HepG2 (cell line): ENCODE data around the gene SKIL. TPM values are rescaled to one million over a fixed set of nuclear protein-coding genes. Genes with fewer than 3 reads are reported as not detected.

Experiments
- EP300 ChIP-seq, 3 experiments: sonication (generic) in 1 of 3; formaldehyde crosslinking in 1 of 3; IDR thresholded peaks; 2 replicates each; pipeline versions ENCODE4 v1.5.1 to v1.6.1; 2011 to 2020; ENCODE audit warnings: low read depth in 2 of 3, low read length in 2 of 3, borderline replicate concordance in 1 of 3, improper control_type of control experiment in 1 of 3, mild to moderate bottlenecking in 1 of 3, missing genetic modification reagents in 1 of 3, moderate library complexity in 1 of 3
- GFI1 ChIP-seq: sonication (generic); formaldehyde crosslinking; IDR thresholded peaks from 2 replicates; pipeline ENCODE4 v1.5.0; 2020; ENCODE audit warnings: missing genetic modification reagents, mild to moderate bottlenecking, borderline replicate concordance
- KLF9 ChIP-seq: IDR thresholded peaks from 2 replicates; pipeline ENCODE4 v1.6.1; 2016; ENCODE audit warnings: low read depth
- MATR3 ChIP-seq: sonication (generic); formaldehyde crosslinking; IDR thresholded peaks from 2 replicates; pipeline ENCODE4 v1.4.0; 2020; ENCODE audit warnings: missing genetic modification reagents
- MED8 ChIP-seq: sonication (generic); formaldehyde crosslinking; IDR thresholded peaks from 2 replicates; pipeline ENCODE4 v1.8.1; 2023; ENCODE audit warnings: mild to moderate bottlenecking, missing genetic modification reagents; ENCODE audit not compliant: insufficient replicate concordance
- PHB2 ChIP-seq: fragments of 450-650 bp; IDR thresholded peaks from 2 replicates; pipeline ENCODE4 v1.6.1; 2018; ENCODE audit not compliant: partially characterized antibody
- SIN3B ChIP-seq: fragments of 150-350 bp; IDR thresholded peaks from 2 replicates; pipeline ENCODE4 v1.6.1; 2014; ENCODE audit warnings: low read length
- ZNF382 ChIP-seq: sonication (generic); formaldehyde crosslinking; IDR thresholded peaks from 2 replicates; pipeline ENCODE4 v1.5.0; 2020; ENCODE audit warnings: missing genetic modification reagents, mild to moderate bottlenecking, borderline replicate concordance
- ZNF563 ChIP-seq: sonication (generic); formaldehyde crosslinking; IDR thresholded peaks from 2 replicates; pipeline ENCODE4 v1.8.0; 2022; ENCODE audit warnings: mild to moderate bottlenecking, moderate library complexity, missing genetic modification reagents
- ZNF616 ChIP-seq: sonication (generic); formaldehyde crosslinking; IDR thresholded peaks from 2 replicates; pipeline ENCODE4 v1.5.0; 2020; ENCODE audit warnings: low read depth, mild to moderate bottlenecking, missing genetic modification reagents
- ZNF75D ChIP-seq: sonication (generic); formaldehyde crosslinking; IDR thresholded peaks from 2 replicates; pipeline ENCODE4 v1.8.1; 2023; ENCODE audit warnings: missing genetic modification reagents, mild to moderate bottlenecking, borderline replicate concordance
- ZNF891 ChIP-seq: sonication (generic); formaldehyde crosslinking; IDR thresholded peaks from 2 replicates; pipeline ENCODE4 v1.5.0; 2020; ENCODE audit warnings: mild to moderate bottlenecking, missing genetic modification reagents
- polyA plus RNA-seq, 8 experiments: library from polyadenylated mRNA; depleted of rRNA in 3 of 8; stranded (reverse) in 7 of 8; unstranded in 1 of 8; fragments of >200 nt; fragmentation: Illumina TruSeq in 4 of 8; extraction: Trizol in 4 of 8; gene quantifications; 2 replicates each; pipeline versions ENCODE4 v1.2.1 to v1.2.3, GENCODE V29; 2011 to 2016; ENCODE audit warnings: low read depth in 4 of 8, missing spikeins in 1 of 8, mixed read lengths in 1 of 8; ENCODE audit not compliant: insufficient read depth in 1 of 8
- total RNA-seq, 5 experiments: library from RNA; depleted of rRNA; stranded (reverse); fragments of >200 nt; fragmentation: Illumina TruSeq; extraction: Trizol; gene quantifications; 2 replicates each; pipeline ENCODE4 v1.2.3, GENCODE V29; 2016; ENCODE audit warnings: low read depth in 1 of 5
- TF ChIP-seq, protein P1 (sequence below): sonication (generic); formaldehyde crosslinking; IDR thresholded peaks from 2 replicates; pipeline ENCODE4 v1.5.0; 2020; ENCODE audit warnings: mild to moderate bottlenecking, missing genetic modification reagents
- TF ChIP-seq, protein P2 (sequence below): sonication (generic); formaldehyde crosslinking; IDR thresholded peaks from 2 replicates; pipeline ENCODE4 v1.5.1; 2020; ENCODE audit warnings: mild to moderate bottlenecking, missing genetic modification reagents, moderate library complexity
- TF ChIP-seq, protein P3 (sequence below): sonication (generic); formaldehyde crosslinking; IDR thresholded peaks from 2 replicates; pipeline ENCODE4 v1.4.0; 2020; ENCODE audit warnings: missing genetic modification reagents; ENCODE audit errors: not compliant biosample characterization

The SKIL gene
- total and polyA plus RNA-seq, 2 of the 13 experiments (the other 11 are each of a cell fraction or from before 2014, with no cell fraction given): 5.2 to 20.7 TPM

DNA sequence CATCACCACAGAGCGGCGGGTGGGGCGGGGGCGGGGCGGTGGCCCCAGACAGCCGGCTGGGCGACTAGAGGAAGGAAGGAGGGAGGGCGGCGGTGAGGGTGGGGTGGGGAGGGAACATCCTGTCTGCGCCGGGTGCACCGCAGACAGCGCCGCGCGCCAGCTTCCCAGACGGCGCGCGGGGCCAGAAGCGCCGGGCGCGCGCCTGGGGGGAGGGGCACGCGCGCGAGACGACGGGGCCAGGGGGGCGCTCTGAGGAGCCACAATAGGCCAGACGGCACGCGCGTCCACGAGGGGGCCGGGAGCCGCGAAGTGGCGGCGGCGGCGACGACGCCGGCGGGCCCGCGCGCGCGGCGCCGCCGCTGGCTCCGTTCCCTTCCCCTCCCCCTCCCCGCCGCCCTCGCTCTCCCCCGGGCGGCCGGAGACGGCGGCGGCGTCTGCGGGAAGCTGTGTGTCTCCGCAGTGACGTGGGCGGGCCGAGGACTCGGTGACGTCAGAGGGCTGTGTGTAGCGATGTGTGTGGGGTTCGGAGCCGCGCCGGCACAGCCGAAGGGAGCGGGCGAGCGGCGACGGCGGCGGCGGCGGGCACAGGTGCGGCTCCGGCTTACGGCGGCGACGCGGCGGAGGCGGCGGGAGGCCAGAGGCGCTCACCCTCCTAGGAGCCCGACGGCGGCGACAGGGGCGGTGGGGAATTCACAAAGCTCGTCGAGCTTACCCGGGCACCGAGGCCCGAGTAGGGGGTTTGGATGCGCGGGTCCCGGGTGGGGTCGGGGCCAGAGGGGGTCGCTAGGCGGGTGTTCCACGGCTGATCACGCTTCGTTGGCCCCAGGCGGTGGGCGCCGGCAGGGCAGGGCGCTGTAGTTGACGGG, at the start of gene SKIL (continued):
- TF ChIP-seq, protein P1, sequence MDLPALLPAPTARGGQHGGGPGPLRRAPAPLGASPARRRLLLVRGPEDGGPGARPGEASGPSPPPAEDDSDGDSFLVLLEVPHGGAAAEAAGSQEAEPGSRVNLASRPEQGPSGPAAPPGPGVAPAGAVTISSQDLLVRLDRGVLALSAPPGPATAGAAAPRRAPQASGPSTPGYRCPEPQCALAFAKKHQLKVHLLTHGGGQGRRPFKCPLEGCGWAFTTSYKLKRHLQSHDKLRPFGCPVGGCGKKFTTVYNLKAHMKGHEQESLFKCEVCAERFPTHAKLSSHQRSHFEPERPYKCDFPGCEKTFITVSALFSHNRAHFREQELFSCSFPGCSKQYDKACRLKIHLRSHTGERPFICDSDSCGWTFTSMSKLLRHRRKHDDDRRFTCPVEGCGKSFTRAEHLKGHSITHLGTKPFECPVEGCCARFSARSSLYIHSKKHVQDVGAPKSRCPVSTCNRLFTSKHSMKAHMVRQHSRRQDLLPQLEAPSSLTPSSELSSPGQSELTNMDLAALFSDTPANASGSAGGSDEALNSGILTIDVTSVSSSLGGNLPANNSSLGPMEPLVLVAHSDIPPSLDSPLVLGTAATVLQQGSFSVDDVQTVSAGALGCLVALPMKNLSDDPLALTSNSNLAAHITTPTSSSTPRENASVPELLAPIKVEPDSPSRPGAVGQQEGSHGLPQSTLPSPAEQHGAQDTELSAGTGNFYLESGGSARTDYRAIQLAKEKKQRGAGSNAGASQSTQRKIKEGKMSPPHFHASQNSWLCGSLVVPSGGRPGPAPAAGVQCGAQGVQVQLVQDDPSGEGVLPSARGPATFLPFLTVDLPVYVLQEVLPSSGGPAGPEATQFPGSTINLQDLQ (CRISPR knock-in tag): 0 out of 2 replicates have a peak, but pooled peaks have one; percentile 26
- TF ChIP-seq, protein P2, sequence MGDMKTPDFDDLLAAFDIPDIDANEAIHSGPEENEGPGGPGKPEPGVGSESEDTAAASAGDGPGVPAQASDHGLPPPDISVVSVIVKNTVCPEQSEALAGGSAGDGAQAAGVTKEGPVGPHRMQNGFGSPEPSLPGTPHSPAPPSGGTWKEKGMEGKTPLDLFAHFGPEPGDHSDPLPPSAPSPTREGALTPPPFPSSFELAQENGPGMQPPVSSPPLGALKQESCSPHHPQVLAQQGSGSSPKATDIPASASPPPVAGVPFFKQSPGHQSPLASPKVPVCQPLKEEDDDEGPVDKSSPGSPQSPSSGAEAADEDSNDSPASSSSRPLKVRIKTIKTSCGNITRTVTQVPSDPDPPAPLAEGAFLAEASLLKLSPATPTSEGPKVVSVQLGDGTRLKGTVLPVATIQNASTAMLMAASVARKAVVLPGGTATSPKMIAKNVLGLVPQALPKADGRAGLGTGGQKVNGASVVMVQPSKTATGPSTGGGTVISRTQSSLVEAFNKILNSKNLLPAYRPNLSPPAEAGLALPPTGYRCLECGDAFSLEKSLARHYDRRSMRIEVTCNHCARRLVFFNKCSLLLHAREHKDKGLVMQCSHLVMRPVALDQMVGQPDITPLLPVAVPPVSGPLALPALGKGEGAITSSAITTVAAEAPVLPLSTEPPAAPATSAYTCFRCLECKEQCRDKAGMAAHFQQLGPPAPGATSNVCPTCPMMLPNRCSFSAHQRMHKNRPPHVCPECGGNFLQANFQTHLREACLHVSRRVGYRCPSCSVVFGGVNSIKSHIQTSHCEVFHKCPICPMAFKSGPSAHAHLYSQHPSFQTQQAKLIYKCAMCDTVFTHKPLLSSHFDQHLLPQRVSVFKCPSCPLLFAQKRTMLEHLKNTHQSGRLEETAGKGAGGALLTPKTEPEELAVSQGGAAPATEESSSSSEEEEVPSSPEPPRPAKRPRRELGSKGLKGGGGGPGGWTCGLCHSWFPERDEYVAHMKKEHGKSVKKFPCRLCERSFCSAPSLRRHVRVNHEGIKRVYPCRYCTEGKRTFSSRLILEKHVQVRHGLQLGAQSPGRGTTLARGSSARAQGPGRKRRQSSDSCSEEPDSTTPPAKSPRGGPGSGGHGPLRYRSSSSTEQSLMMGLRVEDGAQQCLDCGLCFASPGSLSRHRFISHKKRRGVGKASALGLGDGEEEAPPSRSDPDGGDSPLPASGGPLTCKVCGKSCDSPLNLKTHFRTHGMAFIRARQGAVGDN (CRISPR knock-in tag): peak; percentile 61
- no peak for TF ChIP-seq GFI1 (CRISPR knock-in tag)
- TF ChIP-seq PHB2: no peak
- TF ChIP-seq KLF9: no peak
- no peak for TF ChIP-seq ZNF75D (CRISPR knock-in tag)
- 0 out of 2 replicates have a peak, but pooled peaks have one; percentile 14 for TF ChIP-seq ZNF563 (CRISPR knock-in tag)
- no peak for TF ChIP-seq ZNF382 (CRISPR knock-in tag)
- TF ChIP-seq MATR3 (CRISPR knock-in tag): no peak
- TF ChIP-seq EP300 (IDR thresholded peaks at IDR 0.05; ENCODE audit: low read depth in 2 of 2, low read length in 2 of 2): no peak
- no peak for TF ChIP-seq EP300 (CRISPR knock-in tag; IDR thresholded peaks at IDR 0.05; ENCODE audit: borderline replicate concordance)
- TF ChIP-seq, protein P3, sequence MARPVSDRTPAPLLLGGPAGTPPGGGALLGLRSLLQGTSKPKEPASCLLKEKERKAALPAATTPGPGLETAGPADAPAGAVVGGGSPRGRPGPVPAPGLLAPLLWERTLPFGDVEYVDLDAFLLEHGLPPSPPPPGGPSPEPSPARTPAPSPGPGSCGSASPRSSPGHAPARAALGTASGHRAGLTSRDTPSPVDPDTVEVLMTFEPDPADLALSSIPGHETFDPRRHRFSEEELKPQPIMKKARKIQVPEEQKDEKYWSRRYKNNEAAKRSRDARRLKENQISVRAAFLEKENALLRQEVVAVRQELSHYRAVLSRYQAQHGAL (CRISPR knock-in tag): no peak
- TF ChIP-seq ZNF616 (CRISPR knock-in tag): no peak
- no peak for TF ChIP-seq SIN3B
- TF ChIP-seq ZNF891 (CRISPR knock-in tag): no peak
- no peak for TF ChIP-seq MED8 (CRISPR knock-in tag)
